HCT116 (cell line): ENCODE results near the gene KSR2.

ENCODE experiments used
- ATF3 ChIP-seq: IDR thresholded peaks from 2 replicates; pipeline ENCODE4 v1.6.1; 2012
- EZH2 ChIP-seq: fragments of 200-600 bp; sonication (generic); IDR thresholded peaks from 2 replicates; pipeline ENCODE4 v1.6.1; 2017; ENCODE audit warnings: antibody characterized with exemption, mixed run types
- EZH2phosphoT487 ChIP-seq: fragments of 200-600 bp; IDR thresholded peaks from 2 replicates; pipeline ENCODE4 v1.6.1; 2018; ENCODE audit warnings: antibody characterized with exemption, borderline replicate concordance
- POLR2A ChIP-seq: IDR thresholded peaks from 2 replicates; pipeline ENCODE4 v1.7.0; 2011; ENCODE audit warnings: borderline replicate concordance; ENCODE audit not compliant: insufficient read depth, insufficient read length; ENCODE audit errors: extremely low read depth
- POLR2AphosphoS5 ChIP-seq: IDR thresholded peaks from 2 replicates; pipeline ENCODE4 v1.6.1; 2011; ENCODE audit warnings: mild to moderate bottlenecking, low read depth, low read length, moderate library complexity
- RAD21 ChIP-seq: IDR thresholded peaks from 2 replicates; pipeline ENCODE4 v1.6.1; 2012; ENCODE audit warnings: low read depth, mild to moderate bottlenecking
- SIN3A ChIP-seq: IDR thresholded peaks from 2 replicates; pipeline ENCODE4 v1.6.1; 2012; ENCODE audit warnings: low read depth
- SP1 ChIP-seq: IDR thresholded peaks from 2 replicates; pipeline ENCODE4 v1.6.1; 2012; ENCODE audit warnings: low read depth
- SRF ChIP-seq: IDR thresholded peaks from 2 replicates; pipeline ENCODE4 v1.6.1; 2012; ENCODE audit warnings: low read depth
- ZBTB33 ChIP-seq: IDR thresholded peaks from 2 replicates; pipeline ENCODE4 v1.6.1; 2011; ENCODE audit warnings: mild to moderate bottlenecking, low read length, moderate library complexity; ENCODE audit not compliant: insufficient replicate concordance; ENCODE audit errors: extremely low read depth
- ZNF274 ChIP-seq: fragments of 200-500 bp; sonication (Bioruptor generic); IDR thresholded peaks from 2 replicates; pipeline ENCODE4 v1.6.1; 2014; ENCODE audit warnings: mild to moderate bottlenecking, low read depth, low read length, inconsistent platforms
- TF ChIP-seq, protein P1 (sequence below), 3 experiments: fragments of 200-600 bp in 1 of 3; sonication (generic) in 1 of 3; IDR thresholded peaks in 2 of 3; conservative IDR thresholded peaks in 1 of 3; 2 replicates each; pipeline ENCODE4 v1.5.1; 2012 to 2017; ENCODE audit warnings: low read depth in 2 of 3, low read length in 2 of 3, antibody characterized with exemption in 1 of 3, borderline replicate concordance in 1 of 3, control low read depth in 1 of 3, mild to moderate bottlenecking in 1 of 3, mixed read lengths in 1 of 3, mixed run types in 1 of 3, moderate library complexity in 1 of 3; ENCODE audit not compliant: insufficient read depth in 1 of 3
- TF ChIP-seq, protein P2 (sequence below): IDR thresholded peaks from 2 replicates; pipeline ENCODE4 v1.6.1; 2012; ENCODE audit warnings: low read depth

DNA sequence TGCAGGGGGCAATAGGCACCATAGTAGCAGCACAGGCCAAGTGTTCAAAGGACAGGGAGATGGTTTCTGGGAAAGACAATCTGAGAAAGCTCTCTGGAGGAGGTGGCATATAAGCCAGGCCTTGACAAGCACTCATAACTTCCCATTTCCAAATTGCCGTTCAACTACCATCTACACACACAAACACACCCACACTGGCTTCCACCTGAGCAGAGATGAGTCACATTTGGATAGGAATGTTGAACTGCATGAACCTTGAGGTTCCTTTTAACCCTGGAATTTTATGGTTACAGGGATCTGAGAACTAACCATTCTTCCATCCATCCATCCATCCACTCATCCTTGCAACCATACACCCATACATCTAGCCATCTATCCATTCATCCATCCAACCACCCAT lies 86.6 kb downstream of the KSR2 start:
- TF ChIP-seq SIN3A (no peak), ZBTB33 (no peak), EZH2phosphoT487 (no peak), SRF (no peak), POLR2AphosphoS5 (no peak), ATF3 (no peak), SP1 (no peak), EZH2 (no peak), ZNF274 (no peak), POLR2A (no peak), RAD21 (peak; percentile 28; the same call in 1 of the 2 replicates)
- TF ChIP-seq, protein P1, sequence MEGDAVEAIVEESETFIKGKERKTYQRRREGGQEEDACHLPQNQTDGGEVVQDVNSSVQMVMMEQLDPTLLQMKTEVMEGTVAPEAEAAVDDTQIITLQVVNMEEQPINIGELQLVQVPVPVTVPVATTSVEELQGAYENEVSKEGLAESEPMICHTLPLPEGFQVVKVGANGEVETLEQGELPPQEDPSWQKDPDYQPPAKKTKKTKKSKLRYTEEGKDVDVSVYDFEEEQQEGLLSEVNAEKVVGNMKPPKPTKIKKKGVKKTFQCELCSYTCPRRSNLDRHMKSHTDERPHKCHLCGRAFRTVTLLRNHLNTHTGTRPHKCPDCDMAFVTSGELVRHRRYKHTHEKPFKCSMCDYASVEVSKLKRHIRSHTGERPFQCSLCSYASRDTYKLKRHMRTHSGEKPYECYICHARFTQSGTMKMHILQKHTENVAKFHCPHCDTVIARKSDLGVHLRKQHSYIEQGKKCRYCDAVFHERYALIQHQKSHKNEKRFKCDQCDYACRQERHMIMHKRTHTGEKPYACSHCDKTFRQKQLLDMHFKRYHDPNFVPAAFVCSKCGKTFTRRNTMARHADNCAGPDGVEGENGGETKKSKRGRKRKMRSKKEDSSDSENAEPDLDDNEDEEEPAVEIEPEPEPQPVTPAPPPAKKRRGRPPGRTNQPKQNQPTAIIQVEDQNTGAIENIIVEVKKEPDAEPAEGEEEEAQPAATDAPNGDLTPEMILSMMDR (IDR thresholded peaks at IDR 0.05 in 2 of 3, conservative IDR thresholded peaks at IDR 0.05 in 1 of 3; ENCODE audit: borderline replicate concordance in 1 of 3, insufficient read depth in 1 of 3, low read depth in 2 of 3, low read length in 2 of 3), result no peak
- TF ChIP-seq, protein P2, sequence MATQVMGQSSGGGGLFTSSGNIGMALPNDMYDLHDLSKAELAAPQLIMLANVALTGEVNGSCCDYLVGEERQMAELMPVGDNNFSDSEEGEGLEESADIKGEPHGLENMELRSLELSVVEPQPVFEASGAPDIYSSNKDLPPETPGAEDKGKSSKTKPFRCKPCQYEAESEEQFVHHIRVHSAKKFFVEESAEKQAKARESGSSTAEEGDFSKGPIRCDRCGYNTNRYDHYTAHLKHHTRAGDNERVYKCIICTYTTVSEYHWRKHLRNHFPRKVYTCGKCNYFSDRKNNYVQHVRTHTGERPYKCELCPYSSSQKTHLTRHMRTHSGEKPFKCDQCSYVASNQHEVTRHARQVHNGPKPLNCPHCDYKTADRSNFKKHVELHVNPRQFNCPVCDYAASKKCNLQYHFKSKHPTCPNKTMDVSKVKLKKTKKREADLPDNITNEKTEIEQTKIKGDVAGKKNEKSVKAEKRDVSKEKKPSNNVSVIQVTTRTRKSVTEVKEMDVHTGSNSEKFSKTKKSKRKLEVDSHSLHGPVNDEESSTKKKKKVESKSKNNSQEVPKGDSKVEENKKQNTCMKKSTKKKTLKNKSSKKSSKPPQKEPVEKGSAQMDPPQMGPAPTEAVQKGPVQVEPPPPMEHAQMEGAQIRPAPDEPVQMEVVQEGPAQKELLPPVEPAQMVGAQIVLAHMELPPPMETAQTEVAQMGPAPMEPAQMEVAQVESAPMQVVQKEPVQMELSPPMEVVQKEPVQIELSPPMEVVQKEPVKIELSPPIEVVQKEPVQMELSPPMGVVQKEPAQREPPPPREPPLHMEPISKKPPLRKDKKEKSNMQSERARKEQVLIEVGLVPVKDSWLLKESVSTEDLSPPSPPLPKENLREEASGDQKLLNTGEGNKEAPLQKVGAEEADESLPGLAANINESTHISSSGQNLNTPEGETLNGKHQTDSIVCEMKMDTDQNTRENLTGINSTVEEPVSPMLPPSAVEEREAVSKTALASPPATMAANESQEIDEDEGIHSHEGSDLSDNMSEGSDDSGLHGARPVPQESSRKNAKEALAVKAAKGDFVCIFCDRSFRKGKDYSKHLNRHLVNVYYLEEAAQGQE, result no peak
